ENCODE data around the gene CBY1.

Gene CBY1

GRCh38 chr22:38652859-38653258, 3.6 kb upstream of the CBY1 start:
- DNase-seq, result no peak

GRCh38 chr22:38653741-38654140, 2.7 kb upstream of the CBY1 start:
- no peak for DNase-seq

- no peak for DNase-seq
These were observed 751 bp upstream of the CBY1 start for GRCh38 chr22:38655519-38656255.

GRCh38 chr22:38657045-38657909, 839 bp downstream of the CBY1 start:
- peak; percentile 37 for DNase-seq

- no peak for DNase-seq
These were observed 18.4 kb downstream of the CBY1 start for GRCh38 chr22:38674888-38675287.

GRCh38 chr22:38675833-38676232, 19.4 kb downstream of the CBY1 start:
- no peak for DNase-seq

- peak; percentile 87 for DNase-seq
These were observed 25.3 kb downstream of the CBY1 start, which contains the start of gene TOMM22 for GRCh38 chr22:38681582-38682335. TSS of gene TOMM22 (plus strand) at chr22:38681957. CDS start at chr22:38681979, 22 bp downstream.

GRCh38 chr22:38684895-38685294, 28.5 kb downstream of the CBY1 start:
- DNase-seq, result no peak

GRCh38 chr22:38685761-38686160, 29.3 kb downstream of the CBY1 start:
- no peak for DNase-seq

- DNase-seq, result no peak
These were observed 33.2 kb downstream of the CBY1 start for GRCh38 chr22:38689651-38690050.

- no peak for DNase-seq
These were observed 37.6 kb downstream of the CBY1 start for GRCh38 chr22:38694049-38694448.

- DNase-seq, result no peak
These were observed 38.5 kb downstream of the CBY1 start for GRCh38 chr22:38694940-38695339.

GRCh38 chr22:38696606-38697424, 40.4 kb downstream of the CBY1 start:
- DNase-seq, result peak; percentile 37

- no peak for DNase-seq
These were observed 41.1 kb downstream of the CBY1 start for GRCh38 chr22:38697425-38698089.

GRCh38 chr22:38698407-38699094, 42.1 kb downstream of the CBY1 start:
- DNase-seq, result no peak

- no peak for DNase-seq
These were observed 42.7 kb downstream of the CBY1 start for GRCh38 chr22:38699143-38699542.

GRCh38 chr22:38699784-38700183, 43.3 kb downstream of the CBY1 start:
- DNase-seq, result no peak

- DNase-seq, result no peak
These were observed 43.9 kb downstream of the CBY1 start for GRCh38 chr22:38700270-38700788.

GRCh38 chr22:38700789-38701628, 44.6 kb downstream of the CBY1 start, which contains the start of gene JOSD1:
TSS of gene JOSD1 (minus strand) at chr22:38700943. CDS start at chr22:38699987, 956 bp downstream.
- DNase-seq, result peak; percentile 97

All from activated naive CD4-positive, alpha-beta T cell treated with Interleukin-2 at 50 U/mL for 16 hours (primary cell).